ENCODE measurements around the gene UTS2.

DNA sequence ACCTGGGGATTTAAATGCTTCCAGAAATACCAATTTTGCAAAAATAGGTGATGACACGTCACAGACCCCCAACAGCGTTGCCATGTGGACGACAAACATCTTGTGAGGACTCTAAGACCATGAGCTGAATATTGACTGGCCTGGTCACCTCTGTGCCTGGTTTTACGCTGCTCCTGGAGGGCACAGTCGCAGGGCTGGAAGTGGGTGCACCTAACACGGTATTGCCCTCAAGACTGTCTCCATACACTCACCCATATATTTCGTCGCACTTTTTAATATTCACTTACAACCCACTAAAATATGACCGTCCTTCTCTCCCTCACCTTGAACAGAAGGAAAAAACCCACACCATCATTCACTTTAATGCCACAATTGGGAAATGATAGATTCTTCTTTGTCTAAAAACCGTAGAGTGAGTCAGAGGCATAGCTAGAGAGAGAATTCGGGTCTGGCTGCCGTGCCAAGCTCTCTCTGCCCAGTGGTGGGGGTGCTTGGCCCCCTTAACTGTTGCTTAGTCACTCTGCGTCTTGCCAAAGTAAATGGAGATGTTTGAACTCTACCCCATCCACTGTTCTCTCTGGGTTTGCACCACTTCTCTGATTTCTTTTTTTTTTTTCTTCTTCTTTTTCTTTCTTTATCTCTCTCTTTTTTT, 40.8 kb upstream of the UTS2 start:
- TF ChIP-seq, protein P1, sequence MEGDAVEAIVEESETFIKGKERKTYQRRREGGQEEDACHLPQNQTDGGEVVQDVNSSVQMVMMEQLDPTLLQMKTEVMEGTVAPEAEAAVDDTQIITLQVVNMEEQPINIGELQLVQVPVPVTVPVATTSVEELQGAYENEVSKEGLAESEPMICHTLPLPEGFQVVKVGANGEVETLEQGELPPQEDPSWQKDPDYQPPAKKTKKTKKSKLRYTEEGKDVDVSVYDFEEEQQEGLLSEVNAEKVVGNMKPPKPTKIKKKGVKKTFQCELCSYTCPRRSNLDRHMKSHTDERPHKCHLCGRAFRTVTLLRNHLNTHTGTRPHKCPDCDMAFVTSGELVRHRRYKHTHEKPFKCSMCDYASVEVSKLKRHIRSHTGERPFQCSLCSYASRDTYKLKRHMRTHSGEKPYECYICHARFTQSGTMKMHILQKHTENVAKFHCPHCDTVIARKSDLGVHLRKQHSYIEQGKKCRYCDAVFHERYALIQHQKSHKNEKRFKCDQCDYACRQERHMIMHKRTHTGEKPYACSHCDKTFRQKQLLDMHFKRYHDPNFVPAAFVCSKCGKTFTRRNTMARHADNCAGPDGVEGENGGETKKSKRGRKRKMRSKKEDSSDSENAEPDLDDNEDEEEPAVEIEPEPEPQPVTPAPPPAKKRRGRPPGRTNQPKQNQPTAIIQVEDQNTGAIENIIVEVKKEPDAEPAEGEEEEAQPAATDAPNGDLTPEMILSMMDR (IDR thresholded peaks at IDR 0.05): no peak
- no peak for TF ChIP-seq POLR2A (IDR thresholded peaks at IDR 0.05)
